Mucosa of descending colon (tissue), 3 donors: Measurements from ENCODE around the gene DDX31. TPM values are rescaled to one million over a fixed set of nuclear protein-coding genes. Genes with fewer than 3 reads are reported as not detected.
"Not testable (repeated sequence)": the region's sequence is repeated elsewhere in the genome, so short reads cannot be mapped to it uniquely, and the experiment has no call there.

Experiments used
- ATAC-seq: fragments of 200-7000 bp; cut with Tn5 transposase; one replicate; pipeline ENCODE4 v1.9.1; 2020; ENCODE audit warnings: mild to moderate bottlenecking, moderate library complexity
- DNase-seq, 3 donors: peaks; one replicate each; pipeline ENCODE4 v3.0.0-alpha.2; 2020
- H3K36me3 ChIP-seq: fragments of 200-600 bp; one replicate; pipeline ENCODE4 v1.8.0; 2021; ENCODE audit warnings: low read depth, mild to moderate bottlenecking
- H3K4me1 ChIP-seq: fragments of 200-600 bp; one replicate; pipeline ENCODE4 v1.8.0; 2021; ENCODE audit warnings: low read depth, mild to moderate bottlenecking
- H3K4me3 ChIP-seq: fragments of 200-600 bp; one replicate; pipeline ENCODE4 v1.8.0; 2021; ENCODE audit warnings: mild to moderate bottlenecking
- H3K9me3 ChIP-seq: fragments of 200-600 bp; one replicate; pipeline ENCODE4 v1.8.0; 2021; ENCODE audit warnings: mild to moderate bottlenecking
- intact Hi-C, 2 donors: fragments of 100-400 bp; cut with DNase I in 1 of 2; cut with micrococcal nuclease in 1 of 2; formaldehyde crosslinking; loops; one replicate each; pipeline versions ENCODE4 v1.11.0 to v1.11.1; 2022; cut with DNase I, micrococcal nuclease
- total RNA-seq, 3 donors: library from RNA; stranded (reverse); fragmentation: NEBNext Ultra II Directional in 2 of 3; extraction: Animal tissue kit (Norgen Biotek cat#: 25700) in 2 of 3; gene quantifications; one replicate each; pipeline versions ENCODE4 v1.2.1 to v1.2.4, GENCODE V29; 2021 to 2023
- TF ChIP-seq, protein P1 (sequence below): fragments of 200-600 bp; IDR thresholded peaks from one replicate; pipeline ENCODE4 v1.8.0; 2022; ENCODE audit warnings: antibody characterized with exemption, mild to moderate bottlenecking
- donor health status: DM: no; HTN: no; CAD: no; lungs with moderate emphysema.
- donor health status: DM: no; HTN: no; CAD: no.
- donor health status: DM: no; HTN: yes; CAD: no.

The DDX31 gene
- total RNA-seq, 3 donors from 2014 or later: 8.7 to 11.2 (median 9.5) TPM

- DNase-seq: no peak
- ATAC-seq: no peak
- H3K9me3 ChIP-seq: no peaks in the 10 kb centered on the region
- H3K4me1 ChIP-seq: no peaks in the 10 kb centered on the region
- H3K36me3 ChIP-seq: no peaks in the 10 kb centered on the region
- no peak overlapping the region for H3K4me3 ChIP-seq
- intact Hi-C loops: loop anchor here in 1 of 2 donors (5.0 kb wide), 1 partner anchor 69 kb away; no protein-coding TSS in a partner anchor
- TF ChIP-seq, protein P1, sequence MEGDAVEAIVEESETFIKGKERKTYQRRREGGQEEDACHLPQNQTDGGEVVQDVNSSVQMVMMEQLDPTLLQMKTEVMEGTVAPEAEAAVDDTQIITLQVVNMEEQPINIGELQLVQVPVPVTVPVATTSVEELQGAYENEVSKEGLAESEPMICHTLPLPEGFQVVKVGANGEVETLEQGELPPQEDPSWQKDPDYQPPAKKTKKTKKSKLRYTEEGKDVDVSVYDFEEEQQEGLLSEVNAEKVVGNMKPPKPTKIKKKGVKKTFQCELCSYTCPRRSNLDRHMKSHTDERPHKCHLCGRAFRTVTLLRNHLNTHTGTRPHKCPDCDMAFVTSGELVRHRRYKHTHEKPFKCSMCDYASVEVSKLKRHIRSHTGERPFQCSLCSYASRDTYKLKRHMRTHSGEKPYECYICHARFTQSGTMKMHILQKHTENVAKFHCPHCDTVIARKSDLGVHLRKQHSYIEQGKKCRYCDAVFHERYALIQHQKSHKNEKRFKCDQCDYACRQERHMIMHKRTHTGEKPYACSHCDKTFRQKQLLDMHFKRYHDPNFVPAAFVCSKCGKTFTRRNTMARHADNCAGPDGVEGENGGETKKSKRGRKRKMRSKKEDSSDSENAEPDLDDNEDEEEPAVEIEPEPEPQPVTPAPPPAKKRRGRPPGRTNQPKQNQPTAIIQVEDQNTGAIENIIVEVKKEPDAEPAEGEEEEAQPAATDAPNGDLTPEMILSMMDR: no peak
Measured at GRCh38 chr9:132575811-132576210, 94.0 kb downstream of the DDX31 start.

DNA sequence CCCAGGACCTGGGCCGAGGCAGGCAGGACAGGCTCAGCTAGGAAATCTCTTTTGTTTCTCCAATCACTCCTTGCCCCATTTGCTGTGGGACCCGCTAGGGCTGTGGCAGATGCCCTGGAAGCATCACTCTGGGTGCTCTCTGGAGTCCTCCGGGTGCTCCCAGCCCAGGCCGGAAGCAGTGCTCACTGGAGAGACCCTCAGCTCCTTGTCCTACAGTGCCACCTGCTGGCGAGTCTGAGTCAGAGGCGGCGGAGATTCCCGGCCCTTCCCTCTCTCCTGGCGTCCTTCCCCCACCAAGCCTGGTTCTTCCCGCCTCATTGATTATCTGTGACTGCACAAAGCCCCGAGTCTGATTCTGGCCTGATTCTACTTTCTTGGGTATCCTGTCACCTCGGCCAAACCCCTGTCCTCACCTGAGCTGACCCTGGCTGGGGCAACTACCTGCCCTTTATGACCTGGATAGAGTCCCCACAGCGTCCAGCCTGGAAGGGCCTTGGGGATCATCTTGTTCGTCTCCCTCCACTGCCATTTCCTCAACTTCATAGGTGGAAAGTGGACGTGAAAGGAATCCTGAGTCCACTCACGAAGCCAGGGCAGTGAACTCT, 94.7 kb downstream of the DDX31 start:
- no peaks in the 10 kb centered on the region for H3K4me1 ChIP-seq
- ATAC-seq: peak; percentile 95
- no peaks in the 10 kb centered on the region for H3K36me3 ChIP-seq
- intact Hi-C loops: loop anchor here in 1 of 2 donors (5.0 kb wide), 1 partner anchor 68 kb away; no protein-coding TSS in a partner anchor
- no peaks in the 10 kb centered on the region for H3K9me3 ChIP-seq
- TF ChIP-seq, protein P1: peak; percentile 31
- H3K4me3 ChIP-seq: no peak overlapping the region
- DNase-seq: peak; percentile 64 to 84 (median 73)

DNA sequence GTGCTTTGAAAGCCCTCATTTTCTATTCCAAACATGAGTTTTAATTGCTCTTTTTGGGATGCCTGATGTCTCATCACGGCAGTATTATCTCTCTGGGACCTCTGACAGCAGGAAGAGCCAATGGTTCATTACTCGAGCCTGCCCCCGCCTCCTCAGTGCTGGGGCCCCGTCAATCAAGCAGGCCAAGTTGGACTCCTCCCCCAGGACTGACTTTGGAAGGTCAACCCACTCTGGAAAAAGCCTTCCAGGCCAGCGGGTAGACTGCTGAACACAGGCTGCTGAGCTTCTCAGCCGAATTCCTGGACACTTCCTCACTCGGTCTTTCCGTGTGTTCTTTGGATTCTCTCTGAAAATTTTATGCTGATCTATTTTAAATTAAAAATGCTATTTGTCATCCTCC, 96.9 kb downstream of the DDX31 start:
- peak in 1 of 3 donors; percentile 4 for DNase-seq
- H3K9me3 ChIP-seq: no peaks in the 10 kb centered on the region
- intact Hi-C loops: no loop called here
- H3K36me3 ChIP-seq: no peaks in the 10 kb centered on the region
- H3K4me1 ChIP-seq: no peaks in the 10 kb centered on the region
- TF ChIP-seq, protein P1: no peak
- H3K4me3 ChIP-seq: no peak overlapping the region
- no peak for ATAC-seq

- DNase-seq (no peak), ATAC-seq (no peak)
- Histone ChIP-seq H3K4me1 (no peaks in the 10 kb centered on the region), H3K9me3 (no peaks in the 10 kb centered on the region), H3K4me3 (no peak overlapping the region), H3K36me3 (no peaks in the 10 kb centered on the region)
- TF ChIP-seq, protein P1: no peak
- intact Hi-C loops: no loop called here
Measured at GRCh38 chr9:132571806-132572600, 97.8 kb downstream of the DDX31 start.

DNA sequence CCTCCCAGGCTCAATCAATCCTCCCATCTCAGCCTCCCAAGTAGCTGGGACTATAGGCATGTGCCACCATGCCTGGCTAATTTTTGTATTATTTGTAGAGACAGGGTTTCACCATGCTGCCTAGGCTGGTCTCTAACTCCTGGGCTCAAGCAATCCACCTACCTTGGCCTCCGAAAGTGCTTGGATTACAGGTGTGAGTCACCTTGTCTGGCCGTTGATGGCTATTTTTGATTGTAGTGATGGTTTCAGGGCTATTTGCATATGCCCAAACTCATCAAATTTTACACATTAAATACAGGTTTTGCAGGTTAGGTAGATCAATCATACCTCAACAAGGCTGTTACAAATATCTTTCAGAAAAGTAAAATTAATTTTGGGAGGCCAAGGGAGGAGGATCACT, 101.0 kb downstream of the DDX31 start:
- ATAC-seq, H3K36me3 ChIP-seq, H3K9me3 ChIP-seq, H3K4me1 ChIP-seq, intact Hi-C loops, H3K4me3 ChIP-seq, DNase-seq: not testable (repeated sequence)

DNA sequence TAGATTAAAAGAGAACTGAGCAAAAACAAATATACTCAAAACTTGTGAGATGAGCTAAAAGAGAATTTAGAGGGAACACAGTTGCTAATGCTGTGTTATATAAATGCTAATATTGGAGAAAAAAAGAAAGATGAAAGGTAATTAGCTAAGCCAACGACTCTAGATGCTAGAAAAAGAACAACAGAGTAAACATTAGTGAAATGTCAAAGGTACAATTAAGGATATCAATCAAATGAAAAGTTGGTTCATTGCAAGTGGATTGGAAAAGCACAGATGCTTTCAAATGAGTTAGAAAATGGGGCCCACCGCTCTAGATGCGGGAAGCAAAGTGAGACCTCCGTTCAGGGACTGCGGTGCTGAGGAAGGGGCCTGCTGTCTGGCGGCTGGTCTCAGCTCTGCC, 105.3 kb downstream of the DDX31 start:
- intact Hi-C loops: no loop called here
- ATAC-seq (no peak), DNase-seq (no peak)
- H3K4me1 ChIP-seq: no peaks in the 10 kb centered on the region
- no peaks in the 10 kb centered on the region for H3K9me3 ChIP-seq
- no peak overlapping the region for H3K4me3 ChIP-seq
- H3K36me3 ChIP-seq: no peaks in the 10 kb centered on the region
- TF ChIP-seq, protein P1: no peak
